NCI-H2227 (cell line): ENCODE measurements around the gene RASA3.
A peak's percentile ranks its signal among the peaks of the same experiment; 100 is the strongest.
"Not testable (repeated sequence)": the region's sequence is repeated elsewhere in the genome, so short reads cannot be mapped to it uniquely, and the experiment has no call there.

Experiments
- DNase-seq: peaks from one replicate; lab custom pipeline; 2025; ENCODE audit not compliant: unreplicated experiment; lab: John Stamatoyannopoulos, UW

Gene RASA3

GRCh38 chr13:113995051-113995601 lies 137.3 kb downstream of the RASA3 start:
- no peak for DNase-seq

GRCh38 chr13:113992276-113993005 lies 140.0 kb downstream of the RASA3 start:
- DNase-seq: no peak

- DNase-seq: no peak
These were observed 140.7 kb downstream of the RASA3 start for GRCh38 chr13:113991676-113992179.

- no peak for DNase-seq
These were observed 141.2 kb downstream of the RASA3 start for GRCh38 chr13:113991191-113991669.

- no peak for DNase-seq
These were observed 142.0 kb downstream of the RASA3 start for GRCh38 chr13:113990321-113990837.

- DNase-seq: no peak
These were observed 142.7 kb downstream of the RASA3 start for GRCh38 chr13:113989585-113990300.

GRCh38 chr13:113988859-113989258 lies 143.6 kb downstream of the RASA3 start:
- not testable (repeated sequence) for DNase-seq

GRCh38 chr13:113982296-113982661 lies 150.1 kb downstream of the RASA3 start:
- no peak for DNase-seq

- no peak for DNase-seq
These were observed 150.7 kb downstream of the RASA3 start for GRCh38 chr13:113981611-113982295.

- DNase-seq: peak; percentile 0
These were observed 151.2 kb downstream of the RASA3 start for GRCh38 chr13:113981194-113981605.

GRCh38 chr13:113980489-113981064 lies 151.8 kb downstream of the RASA3 start:
- DNase-seq: no peak

GRCh38 chr13:113979791-113980471 lies 152.5 kb downstream of the RASA3 start:
- no peak for DNase-seq

GRCh38 chr13:113978741-113979481 lies 153.5 kb downstream of the RASA3 start:
- DNase-seq: no peak

GRCh38 chr13:113977976-113978375 lies 154.4 kb downstream of the RASA3 start:
- DNase-seq: no peak

- DNase-seq: no peak
These were observed 155.4 kb downstream of the RASA3 start for GRCh38 chr13:113976711-113977684.

GRCh38 chr13:113975416-113975815 lies 157.0 kb downstream of the RASA3 start:
- DNase-seq: no peak

- DNase-seq: no peak
These were observed 157.8 kb downstream of the RASA3 start for GRCh38 chr13:113974304-113975281.
